Measurements from ENCODE around the gene HSD17B12.
A peak's percentile ranks its signal among the peaks of the same experiment; 100 is the strongest.

Gene HSD17B12

DNA sequence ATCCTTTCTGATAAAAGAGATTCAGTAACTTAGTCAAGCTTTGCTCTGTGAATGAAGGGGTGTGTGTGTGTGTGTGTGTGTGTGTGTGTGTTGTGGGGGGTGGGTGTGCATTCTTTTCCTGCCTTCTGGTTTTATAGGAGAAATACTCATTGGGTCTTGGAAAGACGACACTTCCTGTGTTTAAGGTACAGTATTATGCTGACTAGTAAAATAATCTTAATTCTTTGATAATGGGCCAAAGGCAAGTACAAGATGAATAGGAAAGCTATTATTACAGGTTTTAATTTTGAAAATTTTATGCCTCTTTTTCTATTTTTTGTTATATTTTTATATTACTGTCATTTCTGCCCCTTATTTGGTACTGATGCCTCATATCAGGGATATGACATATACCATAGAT lies 26.1 kb downstream of the HSD17B12 start:
- Histone ChIP-seq H3K9ac (ENCODE audit: low read depth, low read length) (no peak overlapping the region), H3K79me2 (ENCODE audit: insufficient read depth, low read length) (peaks cover 92% of the 10 kb centered on the region), H2AFZ (ENCODE audit: low read depth, low read length) (no peak overlapping the region), H3K36me3 (ENCODE audit: insufficient read depth, low read length) (peaks cover 20% of the 10 kb centered on the region), H3K9me3 (ENCODE audit: insufficient read depth, low read length, severe bottlenecking) (no peaks in the 10 kb centered on the region), H3K4me3 (ENCODE audit: low read depth in 1 of 2, low read length in 2 of 2) (no peak overlapping the region), H3K27ac (ENCODE audit: low read length) (no peak overlapping the region), H3K4me1 (ENCODE audit: insufficient read depth, low read length) (no peaks in the 10 kb centered on the region), H4K20me1 (ENCODE audit: insufficient read depth, low read length) (peaks cover 25% of the 10 kb centered on the region; the same call in 1 of the 2 replicates), H3K27me3 (ENCODE audit: insufficient read depth, low read length, poor library complexity) (no peaks in the 10 kb centered on the region), H3K4me2 (ENCODE audit: insufficient read depth, low read length) (no peak overlapping the region)
- DNase-seq (no peak), ATAC-seq (ENCODE audit: insufficient read depth, low read depth) (no peak)
- TF ChIP-seq, protein P1, sequence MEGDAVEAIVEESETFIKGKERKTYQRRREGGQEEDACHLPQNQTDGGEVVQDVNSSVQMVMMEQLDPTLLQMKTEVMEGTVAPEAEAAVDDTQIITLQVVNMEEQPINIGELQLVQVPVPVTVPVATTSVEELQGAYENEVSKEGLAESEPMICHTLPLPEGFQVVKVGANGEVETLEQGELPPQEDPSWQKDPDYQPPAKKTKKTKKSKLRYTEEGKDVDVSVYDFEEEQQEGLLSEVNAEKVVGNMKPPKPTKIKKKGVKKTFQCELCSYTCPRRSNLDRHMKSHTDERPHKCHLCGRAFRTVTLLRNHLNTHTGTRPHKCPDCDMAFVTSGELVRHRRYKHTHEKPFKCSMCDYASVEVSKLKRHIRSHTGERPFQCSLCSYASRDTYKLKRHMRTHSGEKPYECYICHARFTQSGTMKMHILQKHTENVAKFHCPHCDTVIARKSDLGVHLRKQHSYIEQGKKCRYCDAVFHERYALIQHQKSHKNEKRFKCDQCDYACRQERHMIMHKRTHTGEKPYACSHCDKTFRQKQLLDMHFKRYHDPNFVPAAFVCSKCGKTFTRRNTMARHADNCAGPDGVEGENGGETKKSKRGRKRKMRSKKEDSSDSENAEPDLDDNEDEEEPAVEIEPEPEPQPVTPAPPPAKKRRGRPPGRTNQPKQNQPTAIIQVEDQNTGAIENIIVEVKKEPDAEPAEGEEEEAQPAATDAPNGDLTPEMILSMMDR (IDR thresholded peaks at IDR 0.05; ENCODE audit: borderline replicate concordance, extremely low read depth, low read length, poor library complexity, severe bottlenecking), result no peak
- TF ChIP-seq EZH2 (IDR thresholded peaks at IDR 0.05; ENCODE audit: borderline replicate concordance, low read depth, low read length, severe bottlenecking), result no peak

DNA sequence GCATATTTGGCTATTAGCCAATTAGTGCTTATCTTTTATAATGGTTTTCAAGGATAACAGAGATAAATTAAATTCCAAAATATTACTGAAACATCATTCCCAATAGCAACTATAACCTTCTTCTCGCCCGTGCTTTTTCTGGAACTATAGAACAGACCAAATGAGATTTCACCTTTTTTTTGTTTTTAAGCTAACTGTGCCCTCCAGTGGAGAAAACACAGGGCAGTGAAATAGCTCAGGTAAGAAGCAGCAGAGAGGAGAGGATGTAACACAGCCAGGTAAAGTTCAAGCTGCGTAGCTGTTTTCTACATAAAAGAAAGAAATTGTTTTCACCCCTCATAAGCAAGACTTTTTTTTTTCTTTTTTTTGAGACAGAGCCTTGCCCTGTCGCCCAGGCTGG lies 28.2 kb downstream of the HSD17B12 start:
- Histone ChIP-seq H2AFZ (ENCODE audit: low read depth, low read length) (no peak overlapping the region), H3K9me3 (ENCODE audit: insufficient read depth, low read length, severe bottlenecking) (peaks cover 4% of the 10 kb centered on the region), H3K27ac (ENCODE audit: low read length) (no peak overlapping the region), H3K9ac (ENCODE audit: low read depth, low read length) (no peak overlapping the region), H3K4me1 (ENCODE audit: insufficient read depth, low read length) (no peaks in the 10 kb centered on the region), H3K36me3 (ENCODE audit: insufficient read depth, low read length) (peaks cover 24% of the 10 kb centered on the region), H3K27me3 (ENCODE audit: insufficient read depth, low read length, poor library complexity) (no peaks in the 10 kb centered on the region), H3K79me2 (ENCODE audit: insufficient read depth, low read length) (peaks cover 83% of the 10 kb centered on the region), H3K4me3 (ENCODE audit: low read depth in 1 of 2, low read length in 2 of 2) (no peak overlapping the region), H4K20me1 (ENCODE audit: insufficient read depth, low read length) (peaks cover 25% of the 10 kb centered on the region; the same call in 1 of the 2 replicates), H3K4me2 (ENCODE audit: insufficient read depth, low read length) (no peak overlapping the region)
- DNase-seq (no peak), ATAC-seq (ENCODE audit: insufficient read depth, low read depth) (no peak)
- TF ChIP-seq, protein P1 (IDR thresholded peaks at IDR 0.05; ENCODE audit: borderline replicate concordance, extremely low read depth, low read length, poor library complexity, severe bottlenecking), result peak; percentile 34
- no peak for TF ChIP-seq EZH2 (IDR thresholded peaks at IDR 0.05; ENCODE audit: borderline replicate concordance, low read depth, low read length, severe bottlenecking)

DNA sequence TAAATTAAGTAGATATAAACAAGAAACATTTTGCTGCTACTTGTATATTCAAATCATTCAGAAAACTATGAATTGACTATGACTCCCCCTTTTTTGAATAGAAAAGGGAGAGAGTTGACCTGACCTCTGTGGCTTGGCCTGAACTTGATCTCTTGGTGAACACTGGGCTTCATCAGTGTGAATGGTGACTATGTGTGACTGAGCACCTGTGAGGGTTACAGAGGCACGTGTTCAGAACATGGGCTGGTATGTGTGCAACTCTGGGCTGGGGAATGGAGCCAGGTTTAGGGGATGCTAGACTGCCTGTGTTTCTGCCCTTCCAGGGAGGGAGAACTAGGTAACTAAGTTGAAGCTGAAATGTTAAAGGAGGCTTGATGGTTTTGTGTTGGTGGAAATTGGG lies 29.2 kb downstream of the HSD17B12 start:
- no peak overlapping the region for H3K27ac ChIP-seq (ENCODE audit: low read length)

More for the DNA sequence above, 29.2 kb downstream of the HSD17B12 start:
- ATAC-seq (ENCODE audit: insufficient read depth, low read depth) (no peak), DNase-seq (no peak)
- Histone ChIP-seq H3K9ac (ENCODE audit: low read depth, low read length) (no peak overlapping the region), H4K20me1 (ENCODE audit: insufficient read depth, low read length) (peaks cover 16% of the 10 kb centered on the region; the same call in 1 of the 2 replicates), H3K79me2 (ENCODE audit: insufficient read depth, low read length) (peaks cover 74% of the 10 kb centered on the region), H2AFZ (ENCODE audit: low read depth, low read length) (no peak overlapping the region), H3K27me3 (ENCODE audit: insufficient read depth, low read length, poor library complexity) (no peaks in the 10 kb centered on the region), H3K36me3 (ENCODE audit: insufficient read depth, low read length) (peaks cover 24% of the 10 kb centered on the region), H3K4me1 (ENCODE audit: insufficient read depth, low read length) (no peaks in the 10 kb centered on the region), H3K9me3 (ENCODE audit: insufficient read depth, low read length, severe bottlenecking) (peaks cover 4% of the 10 kb centered on the region), H3K4me2 (ENCODE audit: insufficient read depth, low read length) (no peak overlapping the region), H3K4me3 (ENCODE audit: low read depth in 1 of 2, low read length in 2 of 2) (no peak overlapping the region)
- no peak for TF ChIP-seq EZH2 (IDR thresholded peaks at IDR 0.05; ENCODE audit: borderline replicate concordance, low read depth, low read length, severe bottlenecking)
- TF ChIP-seq, protein P1 (IDR thresholded peaks at IDR 0.05; ENCODE audit: borderline replicate concordance, extremely low read depth, low read length, poor library complexity, severe bottlenecking), result no peak

Measured in DND-41 (cell line).